KMS-11 (cell line): ENCODE data around the gene GSTK1.
"Not testable (repeated sequence)": the region's sequence is repeated elsewhere in the genome, so short reads cannot be mapped to it uniquely, and the experiment has no call there.

Experiments used
- H2AFZ ChIP-seq: fragments of 200-600 bp; sonication (generic); 2 replicates; pipeline ENCODE4 v1.6.1; 2016; ENCODE audit warnings: antibody characterized with exemption, mixed run types, low read depth
- H3K27ac ChIP-seq: fragments of 200-600 bp; sonication (generic); 2 replicates; pipeline ENCODE4 v1.6.1; 2016; ENCODE audit warnings: mild to moderate bottlenecking, mixed run types
- H3K27me3 ChIP-seq: fragments of 200-600 bp; sonication (generic); 2 replicates; pipeline ENCODE4 v1.6.1; 2017; ENCODE audit warnings: mild to moderate bottlenecking, low read depth, mixed run types, moderate library complexity; ENCODE audit not compliant: insufficient read depth
- H3K36me3 ChIP-seq: fragments of 200-600 bp; sonication (generic); 2 replicates; pipeline ENCODE4 v1.6.1; 2017; ENCODE audit warnings: mild to moderate bottlenecking, mixed run types; ENCODE audit not compliant: insufficient read depth
- H3K4me1 ChIP-seq: fragments of 200-600 bp; sonication (generic); 2 replicates; pipeline ENCODE4 v1.6.1; 2016; ENCODE audit warnings: mild to moderate bottlenecking, low read depth, mixed run types; ENCODE audit not compliant: poor library complexity, severe bottlenecking
- H3K4me2 ChIP-seq: fragments of 200-600 bp; sonication (generic); 2 replicates; pipeline ENCODE4 v1.7.0; 2016; ENCODE audit warnings: mild to moderate bottlenecking, mixed run types
- H3K4me3 ChIP-seq: fragments of 200-600 bp; sonication (generic); IDR thresholded peaks from 2 replicates; pipeline ENCODE4 v1.6.1; 2017; ENCODE audit warnings: low read depth, low read length, mixed read lengths; ENCODE audit not compliant: insufficient read depth
- H3K79me2 ChIP-seq: fragments of 200-600 bp; sonication (generic); 2 replicates; pipeline ENCODE4 v1.6.1; 2016; ENCODE audit warnings: low read depth, mixed run types; ENCODE audit not compliant: insufficient read depth
- H3K9ac ChIP-seq: fragments of 200-600 bp; sonication (generic); 2 replicates; pipeline ENCODE4 v1.6.1; 2016; ENCODE audit warnings: mild to moderate bottlenecking, mixed run types
- H4K20me1 ChIP-seq: fragments of 200-600 bp; sonication (generic); 2 replicates; pipeline ENCODE4 v1.6.1; 2016; ENCODE audit warnings: mild to moderate bottlenecking, mixed run types; ENCODE audit not compliant: insufficient read depth
- CTCF ChIP-seq: fragments of 200-600 bp; sonication (generic); conservative IDR thresholded peaks from 2 replicates; pipeline ENCODE4 v1.6.1; 2017; ENCODE audit warnings: low read depth, mild to moderate bottlenecking, antibody characterized with exemption, low read length, moderate library complexity, mixed read lengths

GSTK1 gene

GRCh38 chr7:143263266-143264195 lies at the start of gene GSTK1:
GSTK1 (plus strand) TSS chr7:143263441; CDS start chr7:143263514, 73 bp downstream.
- Histone ChIP-seq H3K4me2 (peak within 1 kb of the TSS; percentile 93), H4K20me1 (no peaks in the 10 kb centered on the region), H3K9ac (peak within 1 kb of the TSS; percentile 72), H3K4me1 (peaks cover 12% of the 10 kb centered on the region), H3K79me2 (peaks cover 15% of the 10 kb centered on the region; the same call in 1 of the 2 replicates), H3K27ac (peak within 1 kb of the TSS; percentile 26), H3K36me3 (no peaks in the 10 kb centered on the region), H2AFZ (peak within 1 kb of the TSS; percentile 99), H3K27me3 (no peaks in the 10 kb centered on the region), H3K4me3 (no peak within 1 kb of the TSS)
- no peak for TF ChIP-seq CTCF

DNA sequence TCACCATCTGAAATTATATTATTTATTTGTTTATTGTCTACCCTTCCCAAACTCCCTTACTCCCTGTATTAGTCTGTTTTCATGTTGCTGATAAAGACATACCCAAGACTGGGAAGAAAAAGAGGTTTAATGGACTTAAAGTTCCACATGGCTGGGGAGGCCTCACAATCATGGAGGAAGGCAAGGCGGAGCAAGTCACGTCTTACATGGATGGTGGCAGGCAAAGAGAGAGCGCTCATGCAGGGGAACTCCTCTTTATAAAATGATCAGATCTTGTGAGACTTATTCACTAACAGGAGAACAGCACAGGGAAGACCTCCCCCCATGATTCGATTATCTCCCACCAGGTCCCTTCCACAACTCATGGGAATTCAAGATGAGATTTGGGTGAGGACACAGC lies 49.8 kb upstream of the GSTK1 start:
- H4K20me1 ChIP-seq, H3K4me1 ChIP-seq, H3K79me2 ChIP-seq, H3K4me3 ChIP-seq, H3K36me3 ChIP-seq, H3K4me2 ChIP-seq, H3K27ac ChIP-seq, H2AFZ ChIP-seq, H3K9ac ChIP-seq, H3K27me3 ChIP-seq: not testable (repeated sequence)

DNA sequence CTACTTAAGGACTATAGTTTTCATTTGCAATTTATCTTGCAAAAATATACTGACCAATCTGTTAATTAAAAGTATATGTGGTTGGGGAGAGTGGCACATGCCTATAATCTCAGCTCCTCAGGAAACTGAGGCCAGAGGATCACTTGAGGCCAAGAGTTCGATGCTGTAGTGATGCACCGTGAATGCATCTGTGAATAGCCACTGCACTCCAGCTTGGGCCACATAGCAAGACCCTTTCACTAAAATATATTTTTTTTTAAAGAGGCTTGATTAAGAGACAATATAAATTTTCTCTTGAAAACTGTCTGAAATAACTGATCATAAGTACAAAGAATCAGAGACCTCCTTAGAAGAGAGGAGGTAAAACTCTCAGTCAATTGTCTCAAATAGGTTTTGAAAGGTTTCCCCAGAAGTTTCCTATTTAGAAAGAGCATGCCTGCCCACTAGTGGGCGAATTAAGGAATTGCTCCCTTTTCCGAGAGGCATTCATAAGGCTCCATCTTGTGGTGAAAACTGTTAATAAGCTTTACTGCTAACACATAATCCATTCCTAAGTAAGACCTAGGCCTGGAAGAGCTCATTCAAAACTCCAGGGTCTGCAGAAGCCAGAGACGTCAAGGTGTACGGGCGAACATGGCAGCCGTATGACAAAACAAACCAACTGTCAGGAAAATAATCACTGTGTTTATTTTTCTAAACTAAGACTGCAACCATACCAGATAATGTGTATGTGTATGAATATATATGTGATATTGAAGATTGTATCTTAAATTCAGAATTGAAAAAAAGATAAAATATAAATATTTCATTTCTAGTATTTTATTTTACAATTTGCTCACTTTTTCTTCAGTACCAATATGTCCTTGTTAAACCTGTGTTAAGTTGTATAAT lies 48.2 kb upstream of the GSTK1 start:
- peak; percentile 100 for TF ChIP-seq CTCF
- Histone ChIP-seq H3K4me2 (no peak overlapping the region), H2AFZ (no peak overlapping the region), H3K36me3 (no peaks in the 10 kb centered on the region), H3K27me3 (no peaks in the 10 kb centered on the region), H3K79me2 (no peaks in the 10 kb centered on the region), H3K27ac (no peak overlapping the region), H3K9ac (no peak overlapping the region), H3K4me1 (no peaks in the 10 kb centered on the region), H4K20me1 (no peaks in the 10 kb centered on the region), H3K4me3 (no peak overlapping the region)

DNA sequence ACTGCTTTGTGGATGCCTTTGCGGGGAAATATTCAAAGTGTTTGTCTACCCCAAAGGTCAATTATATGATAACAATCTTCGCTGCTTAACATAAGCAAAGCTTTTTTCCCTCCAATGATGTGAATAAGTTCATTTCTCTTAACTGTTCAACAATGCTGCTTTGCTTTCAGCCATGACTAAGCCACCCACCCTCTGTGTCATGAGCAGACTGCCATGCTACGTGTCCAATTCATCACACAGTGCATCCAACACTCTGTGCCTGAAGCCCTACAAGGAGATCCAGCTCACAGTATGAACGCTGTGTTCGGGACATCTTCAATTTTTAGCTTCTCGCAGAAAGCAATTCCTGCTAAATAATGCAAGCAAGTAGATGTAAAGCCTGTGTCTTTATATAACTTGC lies 47.1 kb upstream of the GSTK1 start:
- no peak overlapping the region for H2AFZ ChIP-seq
- no peaks in the 10 kb centered on the region for H3K27me3 ChIP-seq
- H3K9ac ChIP-seq: no peak overlapping the region
- no peaks in the 10 kb centered on the region for H3K36me3 ChIP-seq
- no peaks in the 10 kb centered on the region for H3K79me2 ChIP-seq
- no peak overlapping the region for H3K27ac ChIP-seq
- no peaks in the 10 kb centered on the region for H4K20me1 ChIP-seq
- H3K4me1 ChIP-seq: no peaks in the 10 kb centered on the region
- no peak overlapping the region for H3K4me2 ChIP-seq
- H3K4me3 ChIP-seq: no peak overlapping the region
- no peak for TF ChIP-seq CTCF
